ENCODE data around the gene ESF1. TPM values are rescaled to one million over a fixed set of nuclear protein-coding genes. Genes with fewer than 3 reads are reported as not detected.

ESF1 gene
- total and polyA plus RNA-seq, 9 of the 15 experiments (the other 6 are each of a cell fraction or from before 2014, with no cell fraction given): 7.0 to 30.4 (median 18.6) TPM

- TF ChIP-seq ZNF282 (CRISPR knock-in tag; IDR thresholded peaks at IDR 0.05): no peak
- no peak for TF ChIP-seq ZNF175 (CRISPR knock-in tag; IDR thresholded peaks at IDR 0.05; ENCODE audit: low read depth)
- no peak; a peak in 1 of 4 replicates for TF ChIP-seq ZNF639 (CRISPR knock-in tag; conservative IDR thresholded peaks at IDR 0.05 in 1 of 2, IDR thresholded peaks at IDR 0.05 in 1 of 2)
- TF ChIP-seq SIN3A (IDR thresholded peaks at IDR 0.05; ENCODE audit: borderline replicate concordance in 2 of 2, control insufficient read depth in 1 of 2, low read depth in 2 of 2, low read length in 2 of 2): peak; percentile 80 to 89; a peak in 2 of 4 replicates
- no peak for TF ChIP-seq TSHZ1 (CRISPR knock-in tag; IDR thresholded peaks at IDR 0.05)
- TF ChIP-seq, protein P1, sequence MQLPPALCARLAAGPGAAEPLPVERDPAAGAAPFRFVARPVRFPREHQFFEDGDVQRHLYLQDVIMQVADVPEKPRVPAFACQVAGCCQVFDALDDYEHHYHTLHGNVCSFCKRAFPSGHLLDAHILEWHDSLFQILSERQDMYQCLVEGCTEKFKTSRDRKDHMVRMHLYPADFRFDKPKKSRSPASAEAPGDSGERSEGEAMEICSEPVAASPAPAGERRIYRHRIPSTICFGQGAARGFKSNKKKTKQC (CRISPR knock-in tag; IDR thresholded peaks at IDR 0.05): peak; percentile 16; the same call in 1 of the 2 replicates
- TF ChIP-seq, protein P2, sequence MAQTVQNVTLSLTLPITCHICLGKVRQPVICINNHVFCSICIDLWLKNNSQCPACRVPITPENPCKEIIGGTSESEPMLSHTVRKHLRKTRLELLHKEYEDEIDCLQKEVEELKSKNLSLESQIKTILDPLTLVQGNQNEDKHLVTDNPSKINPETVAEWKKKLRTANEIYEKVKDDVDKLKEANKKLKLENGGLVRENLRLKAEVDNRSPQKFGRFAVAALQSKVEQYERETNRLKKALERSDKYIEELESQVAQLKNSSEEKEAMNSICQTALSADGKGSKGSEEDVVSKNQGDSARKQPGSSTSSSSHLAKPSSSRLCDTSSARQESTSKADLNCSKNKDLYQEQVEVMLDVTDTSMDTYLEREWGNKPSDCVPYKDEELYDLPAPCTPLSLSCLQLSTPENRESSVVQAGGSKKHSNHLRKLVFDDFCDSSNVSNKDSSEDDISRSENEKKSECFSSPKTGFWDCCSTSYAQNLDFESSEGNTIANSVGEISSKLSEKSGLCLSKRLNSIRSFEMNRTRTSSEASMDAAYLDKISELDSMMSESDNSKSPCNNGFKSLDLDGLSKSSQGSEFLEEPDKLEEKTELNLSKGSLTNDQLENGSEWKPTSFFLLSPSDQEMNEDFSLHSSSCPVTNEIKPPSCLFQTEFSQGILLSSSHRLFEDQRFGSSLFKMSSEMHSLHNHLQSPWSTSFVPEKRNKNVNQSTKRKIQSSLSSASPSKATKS (CRISPR knock-in tag; IDR thresholded peaks at IDR 0.05): no peak
- no peak for TF ChIP-seq ZSCAN32 (CRISPR knock-in tag; IDR thresholded peaks at IDR 0.05)
- TF ChIP-seq EP300 (IDR thresholded peaks at IDR 0.05; ENCODE audit: low read length): no peak; the same call in 1 of the 2 replicates
- no peak for TF ChIP-seq AFF4 (CRISPR knock-in tag; IDR thresholded peaks at IDR 0.05)
- no peak for TF ChIP-seq ZBTB17 (CRISPR knock-in tag; IDR thresholded peaks at IDR 0.05)
- peak; percentile 94 for TF ChIP-seq MYC (IDR thresholded peaks at IDR 0.05; ENCODE audit: low read depth, low read length)
- no peak for TF ChIP-seq MYC (CRISPR knock-in tag; IDR thresholded peaks at IDR 0.05; ENCODE audit: borderline replicate concordance, low read depth)
Measured at GRCh38 chr20:13784893-13785715, at the start of gene ESF1, which contains the start of gene NDUFAF5 (continued).

All from K562 (cell line).